ENCODE measurements around the gene ZSCAN31.

Gene ZSCAN31

GRCh38 chr6:28337121-28337520 is 1.2 kb upstream of the ZSCAN31 start:
- peaks cover 16% of the 10 kb centered on the region for H3F3A ChIP-seq (ENCODE audit: control insufficient read depth, insufficient read depth)
- no peaks in the 10 kb centered on the region for H3K79me2 ChIP-seq (ENCODE audit: control insufficient read depth, low read length)
- TF ChIP-seq CTCF (IDR thresholded peaks at IDR 0.05; ENCODE audit: low read depth, low read length, poor library complexity, severe bottlenecking) (no peak), EZH2phosphoT487 (IDR thresholded peaks at IDR 0.05; ENCODE audit: borderline replicate concordance, low read length) (no peak)
- H3K9me2 ChIP-seq (replicated peaks; ENCODE audit: control insufficient read depth, low read length): no peaks in the 10 kb centered on the region
- H4K20me1 ChIP-seq (ENCODE audit: control insufficient read depth, insufficient read depth, low read depth, low read length): no peaks in the 10 kb centered on the region
- peaks cover 23% of the 10 kb centered on the region for H3K9me3 ChIP-seq (ENCODE audit: control insufficient read depth, insufficient read depth, low read length)
- peak overlapping the region; percentile 87 for H3K4me3 ChIP-seq (ENCODE audit: low read length)
- 0 out of 2 replicates have a peak, but pooled peaks cover 5% of the 10 kb centered on the region for H3K36me3 ChIP-seq (ENCODE audit: control insufficient read depth, low read length)
- H3K4me1 ChIP-seq (ENCODE audit: control insufficient read depth, low read length): peaks cover 36% of the 10 kb centered on the region
- no peaks in the 10 kb centered on the region for H3K27me3 ChIP-seq (ENCODE audit: control insufficient read depth, low read length)
- H3K27ac ChIP-seq (ENCODE audit: low read depth, low read length): peak overlapping the region; percentile 95
- peak overlapping the region; percentile 97 for H3K4me2 ChIP-seq (ENCODE audit: low read length)

GRCh38 chr6:28336284-28337120 is 554 bp upstream of the ZSCAN31 start:
- H3K4me2 ChIP-seq (ENCODE audit: low read length): peak overlapping the region; percentile 97
- peak overlapping the region; percentile 95 for H3K27ac ChIP-seq (ENCODE audit: low read depth, low read length)
- TF ChIP-seq CTCF (IDR thresholded peaks at IDR 0.05; ENCODE audit: low read depth, low read length, poor library complexity, severe bottlenecking) (no peak), EZH2phosphoT487 (IDR thresholded peaks at IDR 0.05; ENCODE audit: borderline replicate concordance, low read length) (no peak)
- H3K4me1 ChIP-seq (ENCODE audit: control insufficient read depth, low read length): peaks cover 36% of the 10 kb centered on the region
- peak overlapping the region; percentile 87 for H3K4me3 ChIP-seq (ENCODE audit: low read length)
- peaks cover 21% of the 10 kb centered on the region for H3K9me3 ChIP-seq (ENCODE audit: control insufficient read depth, insufficient read depth, low read length)
- no peaks in the 10 kb centered on the region for H4K20me1 ChIP-seq (ENCODE audit: control insufficient read depth, insufficient read depth, low read depth, low read length)
- H3K36me3 ChIP-seq (ENCODE audit: control insufficient read depth, low read length): 0 out of 2 replicates have a peak, but pooled peaks cover 5% of the 10 kb centered on the region
- no peaks in the 10 kb centered on the region for H3K79me2 ChIP-seq (ENCODE audit: control insufficient read depth, low read length)
- no peaks in the 10 kb centered on the region for H3K9me2 ChIP-seq (replicated peaks; ENCODE audit: control insufficient read depth, low read length)
- H3K27me3 ChIP-seq (ENCODE audit: control insufficient read depth, low read length): no peaks in the 10 kb centered on the region
- peaks cover 16% of the 10 kb centered on the region for H3F3A ChIP-seq (ENCODE audit: control insufficient read depth, insufficient read depth)

GRCh38 chr6:28335040-28335563 is 846 bp downstream of the ZSCAN31 start:
- Histone ChIP-seq H3K27me3 (ENCODE audit: control insufficient read depth, low read length) (no peaks in the 10 kb centered on the region), H4K20me1 (ENCODE audit: control insufficient read depth, insufficient read depth, low read depth, low read length) (no peaks in the 10 kb centered on the region), H3K9me3 (ENCODE audit: control insufficient read depth, insufficient read depth, low read length) (peaks cover 8% of the 10 kb centered on the region), H3K4me3 (ENCODE audit: low read length) (peak overlapping the region; percentile 87), H3K4me1 (ENCODE audit: control insufficient read depth, low read length) (peaks cover 36% of the 10 kb centered on the region), H3K36me3 (ENCODE audit: control insufficient read depth, low read length) (0 out of 2 replicates have a peak, but pooled peaks cover 3% of the 10 kb centered on the region), H3K79me2 (ENCODE audit: control insufficient read depth, low read length) (no peaks in the 10 kb centered on the region), H3K27ac (ENCODE audit: low read depth, low read length) (peak overlapping the region; percentile 95), H3K4me2 (ENCODE audit: low read length) (peak overlapping the region; percentile 97), H3F3A (ENCODE audit: control insufficient read depth, insufficient read depth) (peaks cover 16% of the 10 kb centered on the region), H3K9me2 (replicated peaks; ENCODE audit: control insufficient read depth, low read length) (no peaks in the 10 kb centered on the region)
- TF ChIP-seq CTCF (IDR thresholded peaks at IDR 0.05; ENCODE audit: low read depth, low read length, poor library complexity, severe bottlenecking) (no peak), EZH2phosphoT487 (IDR thresholded peaks at IDR 0.05; ENCODE audit: borderline replicate concordance, low read length) (no peak)
